Type B pancreatic cell (in vitro differentiated cells): Measurements from ENCODE around the gene CCDC127. TPM values are rescaled to one million over a fixed set of nuclear protein-coding genes. Genes with fewer than 3 reads are reported as not detected.
"Not testable (repeated sequence)": the region's sequence is repeated elsewhere in the genome, so short reads cannot be mapped to it uniquely, and the experiment has no call there.

Source experiments
- DNase-seq: peaks from one replicate; pipeline ENCODE4 v3.0.0; 2021; ENCODE audit warnings: mixed read lengths; ENCODE audit not compliant: unreplicated experiment; ENCODE audit errors: extremely low spot score
- H3K27ac Mint-ChIP-seq: 2 replicates; pipeline ENCODE4 v1.8.0; 2021; ENCODE audit warnings: mild to moderate bottlenecking, mixed read lengths
- H3K27me3 Mint-ChIP-seq: 2 replicates; pipeline ENCODE4 v1.8.0; 2021; ENCODE audit warnings: mixed read lengths
- H3K36me3 Mint-ChIP-seq: 2 replicates; pipeline ENCODE4 v1.8.0; 2021; ENCODE audit warnings: mixed read lengths
- H3K4me1 Mint-ChIP-seq: one replicate; pipeline ENCODE4 v1.8.0; 2021; ENCODE audit warnings: mixed read lengths; ENCODE audit not compliant: unreplicated experiment
- H3K4me3 Mint-ChIP-seq: 2 replicates; pipeline ENCODE4 v1.8.0; 2021; ENCODE audit warnings: mild to moderate bottlenecking, mixed read lengths
- H3K9me3 Mint-ChIP-seq: 2 replicates; pipeline ENCODE4 v1.8.0; 2021; ENCODE audit warnings: mixed read lengths
- total RNA-seq: library from RNA; stranded (reverse); gene quantifications from 2 replicates; pipeline ENCODE4 v1.2.1, GENCODE V29; 2021; ENCODE audit warnings: low replicate concordance
- TF ChIP-seq, protein P1 (sequence below): fragments of 200-600 bp; sonication (generic); conservative IDR thresholded peaks from 2 replicates; pipeline ENCODE4 v1.5.0; 2021; ENCODE audit warnings: antibody characterized with exemption, mild to moderate bottlenecking

Gene CCDC127
- total RNA-seq, 1 donor from 2014 or later = 10.8 TPM

DNA sequence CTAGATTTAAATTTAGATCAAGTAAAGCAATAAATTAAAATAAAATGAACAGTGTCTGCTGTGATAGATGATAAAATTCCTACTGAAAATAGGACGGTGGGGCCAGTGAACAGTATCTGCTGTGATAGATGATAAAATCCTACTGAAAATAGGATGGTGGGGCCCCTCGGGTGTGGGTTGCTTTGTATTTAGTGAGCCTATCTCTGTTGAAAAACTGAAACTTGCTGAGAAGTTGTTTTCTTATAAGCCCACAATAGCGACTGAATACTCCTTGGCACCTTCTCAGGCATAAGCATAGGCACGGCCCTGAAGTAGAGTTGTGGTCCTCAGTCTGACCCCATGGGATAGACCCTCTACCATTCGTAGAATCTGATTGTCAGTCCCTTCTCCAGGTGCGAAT, 5.8 kb upstream of the CCDC127 start:
- DNase-seq = no peak
- H3K27me3 Mint-ChIP-seq = no peaks in the 10 kb centered on the region
- peaks cover 18% of the 10 kb centered on the region for H3K36me3 Mint-ChIP-seq
- no peaks in the 10 kb centered on the region for H3K9me3 Mint-ChIP-seq
- peaks cover 23% of the 10 kb centered on the region for H3K4me1 Mint-ChIP-seq
- no peak overlapping the region for H3K27ac Mint-ChIP-seq
- TF ChIP-seq, protein P1, sequence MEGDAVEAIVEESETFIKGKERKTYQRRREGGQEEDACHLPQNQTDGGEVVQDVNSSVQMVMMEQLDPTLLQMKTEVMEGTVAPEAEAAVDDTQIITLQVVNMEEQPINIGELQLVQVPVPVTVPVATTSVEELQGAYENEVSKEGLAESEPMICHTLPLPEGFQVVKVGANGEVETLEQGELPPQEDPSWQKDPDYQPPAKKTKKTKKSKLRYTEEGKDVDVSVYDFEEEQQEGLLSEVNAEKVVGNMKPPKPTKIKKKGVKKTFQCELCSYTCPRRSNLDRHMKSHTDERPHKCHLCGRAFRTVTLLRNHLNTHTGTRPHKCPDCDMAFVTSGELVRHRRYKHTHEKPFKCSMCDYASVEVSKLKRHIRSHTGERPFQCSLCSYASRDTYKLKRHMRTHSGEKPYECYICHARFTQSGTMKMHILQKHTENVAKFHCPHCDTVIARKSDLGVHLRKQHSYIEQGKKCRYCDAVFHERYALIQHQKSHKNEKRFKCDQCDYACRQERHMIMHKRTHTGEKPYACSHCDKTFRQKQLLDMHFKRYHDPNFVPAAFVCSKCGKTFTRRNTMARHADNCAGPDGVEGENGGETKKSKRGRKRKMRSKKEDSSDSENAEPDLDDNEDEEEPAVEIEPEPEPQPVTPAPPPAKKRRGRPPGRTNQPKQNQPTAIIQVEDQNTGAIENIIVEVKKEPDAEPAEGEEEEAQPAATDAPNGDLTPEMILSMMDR = no peak
- no peak overlapping the region for H3K4me3 Mint-ChIP-seq

GRCh38 chr5:222951-223715, 5.2 kb upstream of the CCDC127 start:
- H3K4me3 Mint-ChIP-seq, H3K27ac Mint-ChIP-seq, H3K27me3 Mint-ChIP-seq, H3K9me3 Mint-ChIP-seq, DNase-seq: not testable (repeated sequence)
- peaks cover 23% of the 10 kb centered on the region for H3K4me1 Mint-ChIP-seq
- H3K36me3 Mint-ChIP-seq = peaks cover 17% of the 10 kb centered on the region

- DNase-seq = no peak
- H3K36me3 Mint-ChIP-seq = peaks cover 5% of the 10 kb centered on the region
- H3K9me3 Mint-ChIP-seq = no peaks in the 10 kb centered on the region
- H3K4me1 Mint-ChIP-seq = peaks cover 30% of the 10 kb centered on the region
- peak overlapping the region; percentile 97 for H3K4me3 Mint-ChIP-seq
- H3K27ac Mint-ChIP-seq = no peak overlapping the region
- TF ChIP-seq, protein P1 = no peak
- H3K27me3 Mint-ChIP-seq = no peaks in the 10 kb centered on the region
Observed at GRCh38 chr5:219991-220390, 2.0 kb upstream of the CCDC127 start.

GRCh38 chr5:219460-219863, 1.5 kb upstream of the CCDC127 start:
- Mint-ChIP-seq H3K27ac (peak overlapping the region; percentile 87), H3K4me1 (peaks cover 32% of the 10 kb centered on the region), H3K36me3 (peaks cover 7% of the 10 kb centered on the region), H3K27me3 (no peaks in the 10 kb centered on the region), H3K9me3 (no peaks in the 10 kb centered on the region), H3K4me3 (peak overlapping the region; percentile 97)
- TF ChIP-seq, protein P1 = no peak
- DNase-seq = no peak

GRCh38 chr5:218457-219291, 721 bp upstream of the CCDC127 start:
- TF ChIP-seq, protein P1 = no peak
- Mint-ChIP-seq H3K27ac (peak overlapping the region; percentile 87), H3K4me3 (peak overlapping the region; percentile 97), H3K27me3 (no peaks in the 10 kb centered on the region), H3K36me3 (peaks cover 12% of the 10 kb centered on the region), H3K9me3 (no peaks in the 10 kb centered on the region), H3K4me1 (peaks cover 39% of the 10 kb centered on the region)
- no peak for DNase-seq

- Mint-ChIP-seq H3K4me3 (peak overlapping the region; percentile 40), H3K36me3 (peaks cover 12% of the 10 kb centered on the region), H3K4me1 (peaks cover 32% of the 10 kb centered on the region)
- DNase-seq, H3K27ac Mint-ChIP-seq, H3K9me3 Mint-ChIP-seq, H3K27me3 Mint-ChIP-seq: not testable (repeated sequence)
Observed at GRCh38 chr5:216076-216475, 1.9 kb downstream of the CCDC127 start.

DNA sequence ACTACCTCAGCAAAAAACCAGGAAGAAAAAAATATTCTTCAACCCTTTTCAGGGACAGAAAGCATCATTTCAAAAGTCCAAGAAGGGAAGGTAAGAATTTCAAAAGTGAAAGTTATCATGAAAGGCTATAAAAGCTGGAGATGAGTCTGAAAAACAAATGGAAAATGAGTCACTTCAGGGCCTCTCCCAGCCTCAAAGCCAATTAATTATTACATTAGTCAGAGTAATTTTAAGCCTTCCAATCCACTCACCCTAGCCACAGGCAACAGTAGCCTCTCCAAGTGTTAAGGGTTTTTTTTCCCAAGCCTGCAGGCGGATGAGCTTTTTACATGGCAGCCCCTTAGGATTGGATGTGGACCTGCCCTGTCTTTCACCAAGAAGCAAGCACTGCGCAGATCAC, 2.7 kb downstream of the CCDC127 start:
- peak overlapping the region; percentile 11 for H3K27ac Mint-ChIP-seq
- H3K4me1 Mint-ChIP-seq = peaks cover 28% of the 10 kb centered on the region
- H3K4me3 Mint-ChIP-seq = peak overlapping the region; percentile 41
- H3K36me3 Mint-ChIP-seq = peaks cover 12% of the 10 kb centered on the region
- not testable (repeated sequence) for DNase-seq, H3K27me3 Mint-ChIP-seq, H3K9me3 Mint-ChIP-seq
